Breast epithelium (tissue), 3 donors: ENCODE data around the gene VIT.

ENCODE experiments used
- CTCF ChIP-seq, 3 donors: fragments of 450-650 bp; IDR thresholded peaks; one replicate each; pipeline ENCODE4 v1.5.1; 2016 to 2017; ENCODE audit warnings: antibody characterized with exemption in 3 of 3, mild to moderate bottlenecking in 3 of 3, moderate library complexity in 3 of 3
- POLR2A ChIP-seq: fragments of 450-650 bp; IDR thresholded peaks from one replicate; pipeline ENCODE4 v1.6.1; 2016; ENCODE audit warnings: antibody characterized with exemption, mild to moderate bottlenecking, moderate library complexity
- POLR2AphosphoS5 ChIP-seq, 3 donors: sonication (generic); formaldehyde crosslinking; IDR thresholded peaks; one replicate each; pipeline ENCODE4 v1.6.1; 2017; ENCODE audit warnings: antibody characterized with exemption in 3 of 3

GRCh38 chr2:36663851-36664695 lies 32.4 kb upstream of the VIT start:
- TF ChIP-seq CTCF (IDR thresholded peaks at IDR 0.05): peak; percentile 72 to 73 (median 72)
- TF ChIP-seq POLR2AphosphoS5 (IDR thresholded peaks at IDR 0.05): no peak
- no peak for TF ChIP-seq POLR2A
